Endothelial cell (in vitro differentiated cells): ENCODE measurements around the gene ARG1. TPM values are rescaled to one million over a fixed set of nuclear protein-coding genes. Genes with fewer than 3 reads are reported as not detected.

Source experiments
- DNase-seq: peaks from one replicate; pipeline ENCODE4 v3.0.0; 2021; ENCODE audit warnings: low spot score
- H3K27ac Mint-ChIP-seq: one replicate; pipeline ENCODE4 v1.8.0; 2021; ENCODE audit warnings: mixed read lengths, inconsistent platforms; ENCODE audit not compliant: unreplicated experiment
- H3K27me3 Mint-ChIP-seq: one replicate; pipeline ENCODE4 v1.8.0; 2021; ENCODE audit warnings: mild to moderate bottlenecking, moderate library complexity, mixed read lengths, inconsistent platforms; ENCODE audit not compliant: unreplicated experiment
- H3K36me3 Mint-ChIP-seq: one replicate; pipeline ENCODE4 v1.8.0; 2021; ENCODE audit warnings: mild to moderate bottlenecking, low read depth, mixed read lengths, inconsistent platforms; ENCODE audit not compliant: unreplicated experiment
- H3K4me1 Mint-ChIP-seq: one replicate; pipeline ENCODE4 v1.8.0; 2021; ENCODE audit warnings: mild to moderate bottlenecking, mixed read lengths, inconsistent platforms; ENCODE audit not compliant: unreplicated experiment
- H3K4me3 Mint-ChIP-seq: one replicate; pipeline ENCODE4 v1.8.0; 2021; ENCODE audit warnings: mild to moderate bottlenecking, mixed read lengths, inconsistent platforms; ENCODE audit not compliant: unreplicated experiment
- H3K9me3 Mint-ChIP-seq: one replicate; pipeline ENCODE4 v1.8.0; 2021; ENCODE audit warnings: mixed read lengths, inconsistent platforms; ENCODE audit not compliant: unreplicated experiment
- CTCF ChIP-seq: fragments of 200-600 bp; sonication (generic); IDR thresholded peaks from one replicate; pipeline ENCODE4 v1.5.0; 2021; ENCODE audit warnings: antibody characterized with exemption; ENCODE audit not compliant: unreplicated experiment
- total RNA-seq: library from RNA; stranded (reverse); fragmentation: NEBNext Ultra II Directional; extraction: Animal tissue kit (Norgen Biotek cat#: 25700); gene quantifications from one replicate; pipeline ENCODE4 v1.2.1, GENCODE V29; 2021; ENCODE audit not compliant: unreplicated experiment

ARG1 gene
- total RNA-seq, 1 donor from 2014 or later = not detected

- Mint-ChIP-seq H3K4me3 (no peak overlapping the region), H3K36me3 (peaks cover 30% of the 10 kb centered on the region), H3K27ac (no peak overlapping the region), H3K27me3 (no peaks in the 10 kb centered on the region), H3K9me3 (no peaks in the 10 kb centered on the region), H3K4me1 (no peaks in the 10 kb centered on the region)
- no peak for TF ChIP-seq CTCF
- no peak for DNase-seq
Observed at GRCh38 chr6:131594074-131594473, 21.0 kb downstream of the ARG1 start.

GRCh38 chr6:131597446-131597845 lies 24.4 kb downstream of the ARG1 start:
- Mint-ChIP-seq H3K9me3 (no peaks in the 10 kb centered on the region), H3K36me3 (peaks cover 29% of the 10 kb centered on the region), H3K4me3 (no peak overlapping the region), H3K27ac (no peak overlapping the region), H3K27me3 (no peaks in the 10 kb centered on the region), H3K4me1 (no peaks in the 10 kb centered on the region)
- DNase-seq = no peak
- no peak for TF ChIP-seq CTCF

- no peak for DNase-seq
- TF ChIP-seq CTCF = no peak
- no peaks in the 10 kb centered on the region for H3K4me1 Mint-ChIP-seq
- H3K4me3 Mint-ChIP-seq = no peak overlapping the region
- H3K9me3 Mint-ChIP-seq = no peaks in the 10 kb centered on the region
- no peaks in the 10 kb centered on the region for H3K27me3 Mint-ChIP-seq
- peaks cover 14% of the 10 kb centered on the region for H3K36me3 Mint-ChIP-seq
- H3K27ac Mint-ChIP-seq = no peak overlapping the region
Observed at GRCh38 chr6:131600716-131601115, 27.7 kb downstream of the ARG1 start.

- Mint-ChIP-seq H3K36me3 (peaks cover 10% of the 10 kb centered on the region), H3K27me3 (no peaks in the 10 kb centered on the region), H3K27ac (no peak overlapping the region), H3K4me3 (no peak overlapping the region), H3K4me1 (no peaks in the 10 kb centered on the region), H3K9me3 (no peaks in the 10 kb centered on the region)
- no peak for DNase-seq
- no peak for TF ChIP-seq CTCF
Observed at GRCh38 chr6:131602781-131603312, 29.8 kb downstream of the ARG1 start.

GRCh38 chr6:131613296-131613925 lies 40.4 kb downstream of the ARG1 start:
- no peaks in the 10 kb centered on the region for H3K4me1 Mint-ChIP-seq

More at GRCh38 chr6:131613296-131613925, 40.4 kb downstream of the ARG1 start:
- no peaks in the 10 kb centered on the region for H3K9me3 Mint-ChIP-seq
- DNase-seq = no peak
- H3K4me3 Mint-ChIP-seq = no peak overlapping the region
- H3K36me3 Mint-ChIP-seq = peaks cover 16% of the 10 kb centered on the region
- TF ChIP-seq CTCF = no peak
- no peak overlapping the region for H3K27ac Mint-ChIP-seq
- no peaks in the 10 kb centered on the region for H3K27me3 Mint-ChIP-seq
